A673 (cell line): ENCODE results near the gene RBBP6. TPM values are rescaled to one million over a fixed set of nuclear protein-coding genes. Genes with fewer than 3 reads are reported as not detected.
"Not testable (repeated sequence)": the region's sequence is repeated elsewhere in the genome, so short reads cannot be mapped to it uniquely, and the experiment has no call there.

Source experiments
- BruUV-seq: library from RNA; stranded (reverse); fragments of 400-500 nt; replicated peaks from 2 replicates; lab custom pipeline; 2021; lab: Mats Ljungman, UMichigan
- CTCF ChIA-PET: fragments of 300-600 bp; sonication (Branson Sonifier 250); formaldehyde crosslinking; loops from one replicate; lab custom pipeline; 2022; ENCODE audit warnings: antibody characterized with exemption; lab: Charles Lee
- POLR2A ChIA-PET: fragments of 300-600 bp; sonication (Branson Sonifier 250); formaldehyde crosslinking; loops from one replicate; lab custom pipeline; 2022; ENCODE audit warnings: antibody characterized with exemption; ENCODE audit not compliant: low non-redundant PET; lab: Charles Lee
- DNase-seq: peaks from one replicate; pipeline ENCODE4 v3.0.0-alpha.2; 2015; ENCODE audit warnings: low spot score
- H3K27ac ChIP-seq: fragments of 200-600 bp; sonication (generic); 2 replicates; pipeline ENCODE4 v1.5.1; 2016; ENCODE audit warnings: mixed run types, low read depth, mild to moderate bottlenecking, mixed read lengths, antibody characterized with exemption, low read length; ENCODE audit not compliant: poor library complexity, severe bottlenecking
- H3K27me3 ChIP-seq: fragments of 200-600 bp; sonication (generic); replicated peaks from 2 replicates; pipeline ENCODE4 v1.6.1; 2017; ENCODE audit warnings: mixed run types, low read depth, mild to moderate bottlenecking, mixed read lengths, antibody characterized with exemption, low read length; ENCODE audit not compliant: insufficient read depth, poor library complexity
- H3K36me3 ChIP-seq: fragments of 200-600 bp; sonication (generic); 2 replicates; pipeline ENCODE4 v1.6.1; 2016; ENCODE audit warnings: mixed run types, mild to moderate bottlenecking, mixed read lengths, antibody characterized with exemption, low read length; ENCODE audit not compliant: insufficient read depth, poor library complexity, severe bottlenecking
- H3K4me1 ChIP-seq: fragments of 200-600 bp; sonication (generic); 2 replicates; pipeline ENCODE4 v1.6.1; 2017; ENCODE audit warnings: mixed run types, mild to moderate bottlenecking, mixed read lengths, antibody characterized with exemption, low read length; ENCODE audit not compliant: insufficient read depth, poor library complexity, severe bottlenecking
- H3K4me3 ChIP-seq: fragments of 200-600 bp; sonication (generic); 2 replicates; pipeline ENCODE4 v1.5.1; 2016; ENCODE audit warnings: low read depth, mixed run types, mild to moderate bottlenecking, mixed read lengths, low read length; ENCODE audit not compliant: poor library complexity, severe bottlenecking
- H3K9me3 ChIP-seq: fragments of 200-600 bp; sonication (generic); 2 replicates; pipeline ENCODE4 v1.6.1; 2016; ENCODE audit warnings: mixed run types, low read depth, mild to moderate bottlenecking, mixed read lengths, antibody characterized with exemption, low read length; ENCODE audit not compliant: poor library complexity, severe bottlenecking
- EZH2 ChIP-seq: fragments of 200-600 bp; sonication (generic); IDR thresholded peaks from 2 replicates; pipeline ENCODE4 v1.6.1; 2017; ENCODE audit warnings: borderline replicate concordance, low read depth, mild to moderate bottlenecking, mixed read lengths, antibody characterized with exemption, low read length; ENCODE audit not compliant: poor library complexity, severe bottlenecking
- intact Hi-C: fragments of 100-400 bp; cut with micrococcal nuclease; formaldehyde crosslinking; loops from one replicate; pipeline ENCODE4 v1.10.0; 2022; ENCODE audit not compliant: unreplicated experiment
- total RNA-seq: library from RNA; stranded (reverse); gene quantifications from 2 replicates; pipeline ENCODE4 v1.2.3, GENCODE V29; 2021
- TF ChIP-seq, protein P1 (sequence below): fragments of 300-800, 200-600 bp; sonication (generic); conservative IDR thresholded peaks from 2 replicates; pipeline ENCODE4 v1.5.1; 2017; ENCODE audit warnings: low read depth, mild to moderate bottlenecking, antibody characterized with exemption, low read length, moderate library complexity, mixed read lengths

The RBBP6 gene
- total RNA-seq, 1 experiment from 2014 or later: 78.9 TPM

DNA sequence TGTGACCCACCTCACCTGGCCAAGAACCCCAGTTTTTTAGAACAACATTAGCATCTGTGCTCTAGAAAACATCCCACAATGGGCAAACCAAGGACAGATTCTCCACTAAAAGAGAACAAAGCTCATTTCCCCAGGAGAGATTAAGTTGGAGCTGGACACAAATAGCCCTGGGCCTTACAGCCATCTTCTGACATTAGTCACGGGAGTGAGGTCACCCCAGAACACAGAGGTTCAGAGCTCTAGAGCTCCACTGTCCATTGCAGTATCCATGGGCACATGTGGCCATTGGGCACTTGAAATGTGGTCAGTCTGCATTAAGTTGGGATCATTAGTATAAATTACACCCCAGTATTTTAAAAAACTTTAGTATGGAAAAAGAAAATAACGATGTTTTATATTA is 47.6 kb upstream of the RBBP6 start:
- no TSS peak for BruUV-seq
- intact Hi-C loops: no loop called here
- Histone ChIP-seq H3K9me3 (no peaks in the 10 kb centered on the region), H3K27ac (no peak overlapping the region), H3K4me3 (no peak overlapping the region), H3K27me3 (no peaks in the 10 kb centered on the region), H3K36me3 (no peaks in the 10 kb centered on the region), H3K4me1 (peaks cover 10% of the 10 kb centered on the region)
- no peak for DNase-seq
- POLR2A ChIA-PET: no interaction called here
- CTCF ChIA-PET: interaction anchor here (0.7 kb wide), 1 partner anchor 766 kb away, joined by 4 read pairs; no protein-coding TSS in a partner anchor
- TF ChIP-seq, protein P1, sequence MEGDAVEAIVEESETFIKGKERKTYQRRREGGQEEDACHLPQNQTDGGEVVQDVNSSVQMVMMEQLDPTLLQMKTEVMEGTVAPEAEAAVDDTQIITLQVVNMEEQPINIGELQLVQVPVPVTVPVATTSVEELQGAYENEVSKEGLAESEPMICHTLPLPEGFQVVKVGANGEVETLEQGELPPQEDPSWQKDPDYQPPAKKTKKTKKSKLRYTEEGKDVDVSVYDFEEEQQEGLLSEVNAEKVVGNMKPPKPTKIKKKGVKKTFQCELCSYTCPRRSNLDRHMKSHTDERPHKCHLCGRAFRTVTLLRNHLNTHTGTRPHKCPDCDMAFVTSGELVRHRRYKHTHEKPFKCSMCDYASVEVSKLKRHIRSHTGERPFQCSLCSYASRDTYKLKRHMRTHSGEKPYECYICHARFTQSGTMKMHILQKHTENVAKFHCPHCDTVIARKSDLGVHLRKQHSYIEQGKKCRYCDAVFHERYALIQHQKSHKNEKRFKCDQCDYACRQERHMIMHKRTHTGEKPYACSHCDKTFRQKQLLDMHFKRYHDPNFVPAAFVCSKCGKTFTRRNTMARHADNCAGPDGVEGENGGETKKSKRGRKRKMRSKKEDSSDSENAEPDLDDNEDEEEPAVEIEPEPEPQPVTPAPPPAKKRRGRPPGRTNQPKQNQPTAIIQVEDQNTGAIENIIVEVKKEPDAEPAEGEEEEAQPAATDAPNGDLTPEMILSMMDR: no peak
- TF ChIP-seq EZH2: no peak

DNA sequence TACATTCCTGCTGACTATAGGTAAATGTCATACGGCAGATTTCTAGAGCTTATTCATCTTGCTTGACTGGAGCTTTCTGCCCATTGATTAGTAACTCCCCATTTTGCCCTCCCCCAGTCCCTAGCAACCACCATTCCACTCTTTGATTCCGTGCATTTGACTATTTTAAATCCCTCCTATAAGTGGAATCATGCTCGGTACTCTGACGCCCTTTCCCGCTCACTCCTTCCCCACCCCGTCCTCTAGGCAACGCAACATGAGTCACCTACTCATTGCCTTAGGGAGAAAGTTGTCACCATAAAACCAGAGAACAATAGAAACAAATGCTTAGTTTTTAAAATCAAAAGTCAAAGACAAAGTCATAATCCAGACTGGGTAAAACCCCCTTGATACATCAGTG is 45.5 kb upstream of the RBBP6 start:
- CTCF ChIA-PET: no interaction called here
- no peaks in the 10 kb centered on the region for H3K9me3 ChIP-seq
- BruUV-seq: no TSS peak
- no peaks in the 10 kb centered on the region for H3K36me3 ChIP-seq
- no peaks in the 10 kb centered on the region for H3K27me3 ChIP-seq
- intact Hi-C loops: no loop called here
- peak; percentile 54 for DNase-seq
- H3K4me1 ChIP-seq: peaks cover 31% of the 10 kb centered on the region
- POLR2A ChIA-PET: interaction anchor here (0.5 kb wide), 1 partner anchor 181 kb away, joined by 12 read pairs; no protein-coding TSS in a partner anchor
- no peak for TF ChIP-seq EZH2
- TF ChIP-seq, protein P1: no peak
- no peak overlapping the region for H3K4me3 ChIP-seq
- no peak overlapping the region for H3K27ac ChIP-seq

DNA sequence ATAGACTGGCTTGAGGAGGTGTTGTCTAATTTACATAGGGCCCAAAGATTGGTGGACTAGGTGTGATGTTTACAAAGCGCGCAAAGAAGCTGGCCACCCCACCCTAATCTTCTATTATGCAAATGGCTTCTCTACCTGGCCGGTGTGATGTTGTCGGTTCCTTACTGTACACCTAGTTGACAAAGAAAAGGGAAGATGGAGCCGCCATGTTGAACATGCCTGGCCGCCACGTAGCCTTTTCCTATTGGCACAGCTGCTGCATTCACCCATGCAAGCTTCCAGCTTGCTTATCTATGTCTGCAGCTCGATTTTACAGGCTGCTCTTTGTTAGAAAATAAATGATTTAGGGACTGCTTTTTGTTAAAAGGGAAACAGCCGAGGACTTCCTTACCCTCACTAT is 44.2 kb upstream of the RBBP6 start:
- H3K4me1 ChIP-seq: peaks cover 43% of the 10 kb centered on the region
- BruUV-seq, intact Hi-C loops, H3K36me3 ChIP-seq, H3K4me3 ChIP-seq, H3K27ac ChIP-seq, CTCF ChIA-PET, H3K27me3 ChIP-seq, H3K9me3 ChIP-seq, DNase-seq, POLR2A ChIA-PET: not testable (repeated sequence)

DNA sequence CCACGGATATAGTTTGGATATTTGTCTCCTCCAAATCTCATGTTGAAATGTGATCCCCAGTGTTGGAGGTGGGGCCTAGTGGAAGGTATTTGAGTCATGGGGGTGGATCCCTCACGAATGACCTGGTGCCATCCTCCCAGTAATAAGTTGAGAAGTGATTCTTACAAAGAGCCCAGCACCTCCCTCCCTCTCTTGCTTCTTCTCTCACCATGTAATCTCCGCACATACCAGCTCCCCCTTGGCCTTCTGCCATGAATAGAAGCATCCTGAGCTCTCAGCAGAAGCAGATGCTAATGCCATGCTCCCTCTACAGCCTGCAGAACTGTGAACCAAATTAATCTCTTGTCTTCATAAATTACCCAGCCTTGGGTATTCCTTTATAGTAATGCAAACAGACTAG is 41.9 kb upstream of the RBBP6 start:
- intact Hi-C loops: no loop called here
- peak overlapping the region; percentile 85 for H3K27ac ChIP-seq
- peaks cover 43% of the 10 kb centered on the region for H3K4me1 ChIP-seq
- DNase-seq: peak; percentile 98
- no peak overlapping the region for H3K4me3 ChIP-seq
- CTCF ChIA-PET: interaction anchor here (0.7 to 1.4 kb wide), 8 partner anchors 88 to 452 kb away, joined by 3 to 7 read pairs (median 4); partner anchors contain the start of gene CACNG3
- TF ChIP-seq EZH2: no peak
- TF ChIP-seq, protein P1: peak; percentile 42
- H3K36me3 ChIP-seq: no peaks in the 10 kb centered on the region
- POLR2A ChIA-PET: interaction anchor here (0.6 kb wide), 1 partner anchor 12 kb away, joined by 3 read pairs; no protein-coding TSS in a partner anchor
- no peaks in the 10 kb centered on the region for H3K9me3 ChIP-seq
- BruUV-seq: no TSS peak
- H3K27me3 ChIP-seq: no peaks in the 10 kb centered on the region
